Lung (tissue), 12 donors: ENCODE measurements around the gene HOXD11. TPM values are rescaled to one million over a fixed set of nuclear protein-coding genes. Genes with fewer than 3 reads are reported as not detected.

Experiments used
- ATAC-seq: fragments of 200-7000 bp; cut with Tn5 transposase; one replicate; pipeline ENCODE4 v1.9.1; 2020; ENCODE audit warnings: moderate number of reproducible peaks; ENCODE audit not compliant: insufficient read depth, low FRiP score
- DNase-seq, 3 donors: peaks; one replicate each; pipeline ENCODE4 v3.0.0-alpha.2; 2013 to 2017
- H3K27ac ChIP-seq, 2 donors: one replicate each; pipeline ENCODE4 v1.5.1; 2013; ENCODE audit warnings: mild to moderate bottlenecking in 2 of 2, moderate library complexity in 2 of 2, control low read depth in 1 of 2, inconsistent platforms in 1 of 2, low read depth in 1 of 2, low read length in 1 of 2
- H3K27me3 ChIP-seq, 3 donors: one replicate each; pipeline ENCODE4 v1.5.1; 2013; ENCODE audit warnings: low read length in 2 of 3; ENCODE audit not compliant: control insufficient read depth in 3 of 3, insufficient read depth in 3 of 3
- H3K36me3 ChIP-seq, 4 donors: one replicate each; pipeline ENCODE4 v1.5.1; 2013; ENCODE audit warnings: low read length in 4 of 4, mild to moderate bottlenecking in 1 of 4, moderate library complexity in 1 of 4; ENCODE audit not compliant: control insufficient read depth in 4 of 4, insufficient read depth in 4 of 4
- H3K4me1 ChIP-seq, 5 donors: one replicate each; pipeline ENCODE4 v1.5.1; 2013; ENCODE audit warnings: low read length in 5 of 5, mild to moderate bottlenecking in 2 of 5, moderate library complexity in 1 of 5; ENCODE audit not compliant: control insufficient read depth in 5 of 5, insufficient read depth in 5 of 5
- H3K4me3 ChIP-seq: one replicate; pipeline ENCODE4 v1.5.1; 2013; ENCODE audit warnings: mild to moderate bottlenecking, control low read depth, moderate library complexity
- H3K9ac ChIP-seq, 2 donors: one replicate each; pipeline ENCODE4 v1.5.1; 2013; ENCODE audit warnings: low read length in 2 of 2, control low read depth in 1 of 2; ENCODE audit not compliant: insufficient read depth in 1 of 2
- H3K9me3 ChIP-seq, 4 donors: one replicate each; pipeline ENCODE4 v1.5.1; 2013; ENCODE audit warnings: low read length in 3 of 4, mild to moderate bottlenecking in 1 of 4, moderate library complexity in 1 of 4; ENCODE audit not compliant: control insufficient read depth in 4 of 4, insufficient read depth in 3 of 4
- WGBS, 2 donors: extraction: QIAGEN DNeasy Blood & Tissue Kit; methylation state at CpG; one replicate each; pipeline ENCODE4 v1.1.7; 2013; 5-methylcytosine and 5-hydroxymethylcytosine counted together
- polyA plus RNA-seq, 2 donors: library from polyadenylated mRNA; stranded (reverse); fragments of 200-250 nt; gene quantifications; one replicate each; pipeline ENCODE4 v1.2.1, GENCODE V29; 2013
- total RNA-seq, 2 donors: library from RNA; depleted of rRNA in 1 of 2; stranded (reverse); fragments of >200 nt in 1 of 2; gene quantifications; one replicate each; pipeline ENCODE4 v1.2.1, GENCODE V29; 2014 to 2021
- TF ChIP-seq, protein P1 (sequence below): IDR thresholded peaks from 2 replicates; pipeline ENCODE4 v1.5.1; 2012; ENCODE audit warnings: mild to moderate bottlenecking; ENCODE audit errors: control extremely low read depth, extremely low read depth
- donor health status: control.
- donor health status: control.
- donor health status: Bipolar disorder and iron deficiency.
- donor health status: healthy.
- donor health status: DM: yes; HTN: yes; CAD: no.

Gene HOXD11
- total and polyA plus RNA-seq, 4 donors = not detected

DNA sequence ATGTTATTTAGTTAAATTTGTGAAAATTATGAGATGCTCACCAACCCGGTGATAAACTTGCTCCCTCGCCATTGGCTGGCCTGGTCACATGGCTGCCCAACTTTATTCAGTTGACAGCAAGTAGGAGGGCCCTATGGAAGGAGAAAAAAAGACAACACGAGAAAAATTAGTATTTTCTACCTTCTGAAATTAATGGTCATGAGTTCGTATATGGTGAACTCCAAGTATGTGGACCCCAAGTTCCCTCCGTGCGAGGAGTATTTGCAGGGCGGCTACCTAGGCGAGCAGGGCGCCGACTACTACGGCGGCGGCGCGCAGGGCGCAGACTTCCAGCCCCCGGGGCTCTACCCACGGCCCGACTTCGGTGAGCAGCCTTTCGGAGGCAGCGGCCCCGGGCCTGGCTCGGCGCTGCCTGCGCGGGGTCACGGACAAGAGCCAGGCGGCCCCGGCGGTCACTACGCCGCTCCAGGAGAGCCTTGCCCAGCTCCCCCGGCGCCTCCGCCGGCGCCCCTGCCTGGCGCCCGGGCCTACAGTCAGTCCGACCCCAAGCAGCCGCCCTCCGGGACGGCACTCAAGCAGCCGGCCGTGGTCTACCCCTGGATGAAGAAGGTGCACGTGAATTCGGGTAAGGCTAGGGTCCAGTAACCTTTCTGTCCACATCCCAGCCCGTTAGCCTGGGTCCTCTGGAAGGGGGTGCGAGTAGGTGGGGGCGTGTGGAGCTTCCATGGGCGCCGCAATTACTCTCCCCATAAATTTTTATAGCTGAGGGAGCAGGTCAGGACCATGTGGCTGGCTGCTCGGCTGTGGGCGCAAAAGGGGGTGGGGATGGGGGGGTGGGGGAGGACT lies 44.6 kb downstream of the HOXD11 start, which contains the start of gene HOXD4:
Gene HOXD4, plus strand, starts transcription at position 109 of the 846 bp plus-strand sequence. Its CDS starts 84 bp downstream, at position 193.
- 3 to 7% methylated on average over 54 to 55 of the region's 55 CpGs for WGBS, 2 donors
- H3K9me3 ChIP-seq = peaks cover 0 to 15% (median 0%) of the 10 kb centered on the region in 4 donors
- peaks cover 43 to 97% (median 92%) of the 10 kb centered on the region in 3 donors for H3K27me3 ChIP-seq
- no peak within 1 kb of the TSS for H3K27ac ChIP-seq
- peaks cover 0 to 7% (median 0%) of the 10 kb centered on the region in 5 donors for H3K4me1 ChIP-seq
- H3K36me3 ChIP-seq = no peaks in the 10 kb centered on the region
- no peak within 1 kb of the TSS for H3K9ac ChIP-seq
- TF ChIP-seq, protein P1, sequence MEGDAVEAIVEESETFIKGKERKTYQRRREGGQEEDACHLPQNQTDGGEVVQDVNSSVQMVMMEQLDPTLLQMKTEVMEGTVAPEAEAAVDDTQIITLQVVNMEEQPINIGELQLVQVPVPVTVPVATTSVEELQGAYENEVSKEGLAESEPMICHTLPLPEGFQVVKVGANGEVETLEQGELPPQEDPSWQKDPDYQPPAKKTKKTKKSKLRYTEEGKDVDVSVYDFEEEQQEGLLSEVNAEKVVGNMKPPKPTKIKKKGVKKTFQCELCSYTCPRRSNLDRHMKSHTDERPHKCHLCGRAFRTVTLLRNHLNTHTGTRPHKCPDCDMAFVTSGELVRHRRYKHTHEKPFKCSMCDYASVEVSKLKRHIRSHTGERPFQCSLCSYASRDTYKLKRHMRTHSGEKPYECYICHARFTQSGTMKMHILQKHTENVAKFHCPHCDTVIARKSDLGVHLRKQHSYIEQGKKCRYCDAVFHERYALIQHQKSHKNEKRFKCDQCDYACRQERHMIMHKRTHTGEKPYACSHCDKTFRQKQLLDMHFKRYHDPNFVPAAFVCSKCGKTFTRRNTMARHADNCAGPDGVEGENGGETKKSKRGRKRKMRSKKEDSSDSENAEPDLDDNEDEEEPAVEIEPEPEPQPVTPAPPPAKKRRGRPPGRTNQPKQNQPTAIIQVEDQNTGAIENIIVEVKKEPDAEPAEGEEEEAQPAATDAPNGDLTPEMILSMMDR = no peak
- DNase-seq = peak in 1 of 3 donors; percentile 6
- ATAC-seq = no peak
- H3K4me3 ChIP-seq = no peak within 1 kb of the TSS

DNA sequence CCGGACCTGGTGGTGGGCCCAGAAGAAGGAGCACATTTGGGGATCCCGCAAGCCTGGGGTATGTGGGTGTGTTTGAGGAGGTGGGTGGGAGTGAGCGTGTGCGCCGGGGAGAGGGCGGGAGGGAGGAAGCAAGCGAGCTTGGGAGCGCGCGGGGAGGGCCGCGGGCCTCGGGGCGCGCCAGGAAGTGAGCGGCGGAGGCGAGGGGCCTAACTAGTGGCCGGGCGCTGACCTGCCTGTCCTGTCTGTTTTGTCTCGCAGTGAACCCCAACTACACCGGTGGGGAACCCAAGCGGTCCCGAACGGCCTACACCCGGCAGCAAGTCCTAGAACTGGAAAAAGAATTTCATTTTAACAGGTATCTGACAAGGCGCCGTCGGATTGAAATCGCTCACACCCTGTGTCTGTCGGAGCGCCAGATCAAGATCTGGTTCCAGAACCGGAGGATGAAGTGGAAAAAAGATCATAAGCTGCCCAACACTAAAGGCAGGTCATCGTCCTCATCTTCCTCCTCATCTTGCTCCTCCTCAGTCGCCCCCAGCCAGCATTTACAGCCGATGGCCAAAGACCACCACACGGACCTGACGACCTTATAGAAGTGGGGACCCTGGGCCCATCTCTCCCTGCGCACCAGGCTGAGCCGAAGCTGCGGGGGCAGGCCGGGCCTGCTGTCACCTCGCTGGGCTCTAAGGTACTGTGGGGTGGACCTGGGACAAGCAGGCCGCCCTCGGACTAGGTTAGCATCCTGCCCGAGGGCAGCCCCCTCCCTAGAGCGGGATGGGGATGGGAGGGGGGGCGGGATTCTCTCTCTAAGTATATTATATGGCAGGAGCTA lies 45.5 kb downstream of the HOXD11 start:
- H3K4me3 ChIP-seq = no peak overlapping the region
- peaks cover 0 to 17% (median 0%) of the 10 kb centered on the region in 4 donors for H3K9me3 ChIP-seq
- H3K9ac ChIP-seq = no peak overlapping the region
- TF ChIP-seq, protein P1 = no peak
- 11 to 14% methylated on average over 48 of the region's 48 CpGs for WGBS, 2 donors
- no peak for ATAC-seq
- peaks cover 43 to 97% (median 93%) of the 10 kb centered on the region in 3 donors for H3K27me3 ChIP-seq
- no peak overlapping the region for H3K27ac ChIP-seq
- peak in 1 of 3 donors; percentile 1 for DNase-seq
- peaks cover 0 to 10% (median 7%) of the 10 kb centered on the region in 5 donors for H3K4me1 ChIP-seq
- no peaks in the 10 kb centered on the region for H3K36me3 ChIP-seq

GRCh38 chr2:176154576-176155252 lies 47.6 kb downstream of the HOXD11 start:
- Histone ChIP-seq H3K9me3 (peaks cover 0 to 13% (median 0%) of the 10 kb centered on the region in 4 donors), H3K27ac (no peak overlapping the region), H3K4me1 (peaks cover 0 to 15% (median 9%) of the 10 kb centered on the region in 5 donors), H3K4me3 (no peak overlapping the region), H3K9ac (no peak overlapping the region), H3K36me3 (no peaks in the 10 kb centered on the region), H3K27me3 (peaks cover 32 to 96% (median 92%) of the 10 kb centered on the region in 3 donors)
- DNase-seq (peak in 1 of 3 donors; percentile 1), ATAC-seq (no peak)
- 28 to 32% methylated on average over 11 of the region's 11 CpGs for WGBS, 2 donors
- TF ChIP-seq, protein P1 = no peak
